Activated CD4-positive, alpha-beta T cell treated with anti-CD3 and anti-CD28 coated beads for 48 hours (primary cell): ENCODE measurements around the gene WAC.
"Not testable (repeated sequence)": the region's sequence is repeated elsewhere in the genome, so short reads cannot be mapped to it uniquely, and the experiment has no call there.

ENCODE experiments used
- DNase-seq: peaks from one replicate; pipeline ENCODE4 v3.0.0-alpha.2; 2020

The WAC gene

GRCh38 chr10:28569506-28570159 lies 36.7 kb downstream of the WAC start:
- no peak for DNase-seq

- no peak for DNase-seq
These were observed 37.7 kb downstream of the WAC start for GRCh38 chr10:28570598-28570997.

- no peak for DNase-seq
These were observed 38.3 kb downstream of the WAC start for GRCh38 chr10:28571265-28571664.

GRCh38 chr10:28574214-28574613 lies 41.3 kb downstream of the WAC start:
- DNase-seq: not testable (repeated sequence)

GRCh38 chr10:28575852-28576251 lies 42.9 kb downstream of the WAC start:
- no peak for DNase-seq

- no peak for DNase-seq
These were observed 44.6 kb downstream of the WAC start for GRCh38 chr10:28577506-28577905.

- no peak for DNase-seq
These were observed 45.5 kb downstream of the WAC start for GRCh38 chr10:28578454-28578853.

GRCh38 chr10:28580825-28581224 lies 47.9 kb downstream of the WAC start:
- DNase-seq: no peak

GRCh38 chr10:28581916-28582315 lies 49.0 kb downstream of the WAC start:
- DNase-seq: no peak

GRCh38 chr10:28585076-28585475 lies 52.2 kb downstream of the WAC start:
- DNase-seq: no peak

GRCh38 chr10:28586176-28586575 lies 53.3 kb downstream of the WAC start:
- no peak for DNase-seq

- no peak for DNase-seq
These were observed 54.5 kb downstream of the WAC start for GRCh38 chr10:28587270-28587969.

GRCh38 chr10:28587970-28588290 lies 55.0 kb downstream of the WAC start:
- no peak for DNase-seq

- no peak for DNase-seq
These were observed 60.0 kb downstream of the WAC start for GRCh38 chr10:28592953-28593352.

GRCh38 chr10:28593811-28594210 lies 60.9 kb downstream of the WAC start:
- DNase-seq: no peak

GRCh38 chr10:28594406-28594805 lies 61.5 kb downstream of the WAC start:
- DNase-seq: no peak

GRCh38 chr10:28595613-28596012 lies 62.7 kb downstream of the WAC start:
- DNase-seq: no peak

- DNase-seq: no peak
These were observed 67.1 kb downstream of the WAC start for GRCh38 chr10:28600056-28600455.

- DNase-seq: no peak
These were observed 68.1 kb downstream of the WAC start for GRCh38 chr10:28601012-28601411.

- DNase-seq: no peak
These were observed 71.9 kb downstream of the WAC start for GRCh38 chr10:28604567-28605536.

- DNase-seq: no peak
These were observed 73.7 kb downstream of the WAC start for GRCh38 chr10:28606568-28606967.

GRCh38 chr10:28609636-28610035 lies 76.7 kb downstream of the WAC start:
- DNase-seq: not testable (repeated sequence)

GRCh38 chr10:28612877-28613276 lies 80.0 kb downstream of the WAC start:
- no peak for DNase-seq

- no peak for DNase-seq
These were observed 83.6 kb downstream of the WAC start for GRCh38 chr10:28616514-28616913.
